ENCODE measurements around the gene LYSET. TPM values are rescaled to one million over a fixed set of nuclear protein-coding genes. Genes with fewer than 3 reads are reported as not detected.
A peak's percentile ranks its signal among the peaks of the same experiment; 100 is the strongest.

The LYSET gene
- total and polyA plus RNA-seq, 2 of the 4 experiments (the other 2 are of a cell fraction): 6.3 to 10.2 TPM

- DNase-seq (no peak), ATAC-seq (ENCODE audit: low read depth) (no peak)
- H3K27me3 ChIP-seq (ENCODE audit: control insufficient read depth, insufficient read depth, low read length): peaks cover 2% of the 10 kb centered on the region; the same call in 1 of the 2 replicates
- no peak overlapping the region for H4K8ac ChIP-seq (ENCODE audit: low read depth in 2 of 2, low read length in 2 of 2)
- H3K18ac ChIP-seq (ENCODE audit: low read depth, low read length): no peak overlapping the region
- no peak overlapping the region for H4K5ac ChIP-seq (ENCODE audit: low read depth, low read length)
- no peak overlapping the region for H2BK20ac ChIP-seq (ENCODE audit: low read depth, low read length)
- H3K14ac ChIP-seq (replicated peaks; ENCODE audit: low read depth, low read length): no peak overlapping the region
- no peak overlapping the region for H4K91ac ChIP-seq (ENCODE audit: insufficient read depth, low read depth, low read length)
- in situ Hi-C loops (cut with MboI; ENCODE audit: low sequenced_read_pairs): no loop called here
- H2AFZ ChIP-seq (replicated peaks; ENCODE audit: low read length, poor library complexity): peak overlapping the region; percentile 32
- H3K27ac ChIP-seq (ENCODE audit: insufficient read depth, low read length): no peak overlapping the region
- no peak overlapping the region for H2BK120ac ChIP-seq (ENCODE audit: low read depth, low read length)
- H3K9ac ChIP-seq (ENCODE audit: low read depth, low read length): no peak overlapping the region
- H3K56ac ChIP-seq (ENCODE audit: extremely low read depth, insufficient read depth, low read length): no peak overlapping the region
- H2AK9ac ChIP-seq (replicated peaks; ENCODE audit: low read depth, low read length, poor library complexity): no peak overlapping the region
- no peak overlapping the region for H2BK5ac ChIP-seq (ENCODE audit: low read depth, low read length, poor library complexity, severe bottlenecking)
- H3K9me3 ChIP-seq (ENCODE audit: control insufficient read depth, insufficient read depth, low read length): no peaks in the 10 kb centered on the region
- H3K4me2 ChIP-seq (ENCODE audit: low read depth, low read length): no peak overlapping the region
- CTCF ChIA-PET: interaction anchor here (0.6 kb wide), 1 partner anchor 17 kb away, joined by 8 read pairs; no protein-coding TSS in a partner anchor
- no peaks in the 10 kb centered on the region for H3K4me1 ChIP-seq (ENCODE audit: control insufficient read depth, insufficient read depth, low read length)
- TF ChIP-seq MXI1 (IDR thresholded peaks at IDR 0.05; ENCODE audit: borderline replicate concordance, low read depth, low read length): no peak
- TF ChIP-seq POLR2A (IDR thresholded peaks at IDR 0.05; ENCODE audit: low read depth, low read length): no peak
- no peak for TF ChIP-seq RFX5 (IDR thresholded peaks at IDR 0.05; ENCODE audit: low read depth, low read length)
- no peak for TF ChIP-seq CHD1 (IDR thresholded peaks at IDR 0.05; ENCODE audit: low read depth, low read length)
- no peak for TF ChIP-seq CTCF (conservative IDR thresholded peaks at IDR 0.05; ENCODE audit: low read depth, low read length)
- TF ChIP-seq MAZ (IDR thresholded peaks at IDR 0.05; ENCODE audit: borderline replicate concordance, low read depth, low read length): no peak
- TF ChIP-seq CEBPB (IDR thresholded peaks at IDR 0.05; ENCODE audit: low read depth, low read length): no peak
- no peak for TF ChIP-seq FOS (IDR thresholded peaks at IDR 0.05; ENCODE audit: low read depth, low read length)
- no peak for TF ChIP-seq RAD21 (IDR thresholded peaks at IDR 0.05; ENCODE audit: low read length)
- H3K79me1 ChIP-seq (ENCODE audit: low read depth in 1 of 2, low read length in 2 of 2): no peaks in the 10 kb centered on the region
- no peak overlapping the region for H3K23ac ChIP-seq (ENCODE audit: low read depth, low read length)
- H4K20me1 ChIP-seq (ENCODE audit: insufficient read depth, low read length): no peaks in the 10 kb centered on the region
- intact Hi-C loops (cut with micrococcal nuclease): no loop called here
- H3K9me1 ChIP-seq (ENCODE audit: insufficient read depth, low read length): no peaks in the 10 kb centered on the region
- dilution Hi-C loops (cut with HindIII; ENCODE audit: low sequenced_read_pairs, unreplicated experiment): no loop called here
- H3K36me3 ChIP-seq (ENCODE audit: control insufficient read depth, insufficient read depth, low read length): no peaks in the 10 kb centered on the region
- POLR2A ChIA-PET (ENCODE audit: unreplicated experiment): no interaction called here
- 47% methylated on average over 3 of the region's 8 CpGs; no CpG with 5 or more reads in 1 of the 2 experiments for WGBS, 2 experiments (ENCODE audit: extremely low coverage in 2 of 2, insufficient read length in 1 of 2)
- no peak overlapping the region for H2AK5ac ChIP-seq (ENCODE audit: low read depth, low read length)
- H2BK15ac ChIP-seq (ENCODE audit: low read depth, low read length): no peak overlapping the region
- H3K4me3 ChIP-seq (ENCODE audit: insufficient read depth, low read depth, low read length): no peak overlapping the region
- H3K4ac ChIP-seq (ENCODE audit: low read depth, low read length): no peak overlapping the region
- BruUV-seq (replicated peaks): no TSS peak
Measured at GRCh38 chr14:93156693-93157369, 28.3 kb upstream of the LYSET start.

All from IMR-90 (cell line).